ENCODE data around the gene TEDC2. TPM values are rescaled to one million over a fixed set of nuclear protein-coding genes. Genes with fewer than 3 reads are reported as not detected.

TEDC2 gene
- polyA plus RNA-seq, 3 donors, result 0.28 TPM; not detected in 2

DNA sequence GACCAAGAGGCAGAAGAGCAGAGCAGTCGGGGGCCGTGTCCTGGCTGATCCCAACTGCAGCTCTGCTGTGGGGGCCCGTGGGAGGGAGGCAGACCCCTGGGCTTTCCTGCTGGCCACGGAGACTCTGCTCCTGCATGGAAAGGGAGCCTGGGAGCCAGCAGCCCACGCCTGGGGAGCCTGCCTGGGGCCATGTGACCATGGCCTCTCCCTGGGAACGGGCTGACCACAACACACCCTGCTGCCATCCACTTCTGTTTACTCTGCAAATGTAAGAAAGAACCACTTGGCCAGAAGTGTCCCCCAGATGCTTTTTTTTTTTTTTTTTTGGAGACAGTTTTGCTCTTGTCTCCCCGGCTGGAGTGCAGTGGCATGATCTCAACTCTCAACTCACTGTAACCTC, 2.0 kb upstream of the TEDC2 start:
- Histone ChIP-seq H3K27me3 (ENCODE audit: control insufficient read depth in 2 of 2, insufficient read depth in 2 of 2, low read length in 2 of 2) (no peaks in the 10 kb centered on the region), H3K9me3 (replicated peaks in 1 of 2; ENCODE audit: control insufficient read depth in 1 of 2, insufficient read depth in 1 of 2, low read length in 2 of 2) (no peaks in the 10 kb centered on the region), H3K27ac (ENCODE audit: low read depth in 1 of 2, low read length in 2 of 2) (no peak overlapping the region), H3K4me2 (replicated peaks; ENCODE audit: extremely low read depth, low read length, poor library complexity, severe bottlenecking) (no peak overlapping the region), H3K9ac (ENCODE audit: insufficient read depth, low read length, poor library complexity, severe bottlenecking) (no peak overlapping the region), H2AFZ (ENCODE audit: insufficient read depth, low read depth, low read length, poor library complexity, severe bottlenecking) (no peak overlapping the region), H3K4me3 (replicated peaks in 1 of 3; ENCODE audit: low read depth in 2 of 3, low read length in 3 of 3) (no peak overlapping the region), H3K79me2 (ENCODE audit: insufficient read depth, low read length) (no peaks in the 10 kb centered on the region), H3K4me1 (ENCODE audit: control insufficient read depth in 1 of 2, insufficient read depth in 2 of 2, low read length in 2 of 2) (peaks cover 13 to 23% of the 10 kb centered on the region in 2 donors), H3K36me3 (replicated peaks in 1 of 2; ENCODE audit: control insufficient read depth in 1 of 2, insufficient read depth in 2 of 2, low read length in 2 of 2) (peaks cover 37 to 47% of the 10 kb centered on the region in 2 donors), H4K20me1 (ENCODE audit: insufficient read depth, low read length) (no peaks in the 10 kb centered on the region)
- intact Hi-C loops (cut with micrococcal nuclease), result no loop called here
- Mint-ChIP-seq H3K27me3 (ENCODE audit: low read depth in 3 of 3) (no peaks in the 10 kb centered on the region), H3K27ac (no peak overlapping the region), H3K36me3 (peaks cover 29 to 48% of the 10 kb centered on the region in 2 donors), H3K4me1 (peaks cover 13% of the 10 kb centered on the region), H3K4me3 (no peak overlapping the region), H3K9me3 (no peaks in the 10 kb centered on the region)
- 96% methylated on average over 6 of the region's 7 CpGs for WGBS (ENCODE audit: insufficient coverage)
- TF ChIP-seq, protein P1, sequence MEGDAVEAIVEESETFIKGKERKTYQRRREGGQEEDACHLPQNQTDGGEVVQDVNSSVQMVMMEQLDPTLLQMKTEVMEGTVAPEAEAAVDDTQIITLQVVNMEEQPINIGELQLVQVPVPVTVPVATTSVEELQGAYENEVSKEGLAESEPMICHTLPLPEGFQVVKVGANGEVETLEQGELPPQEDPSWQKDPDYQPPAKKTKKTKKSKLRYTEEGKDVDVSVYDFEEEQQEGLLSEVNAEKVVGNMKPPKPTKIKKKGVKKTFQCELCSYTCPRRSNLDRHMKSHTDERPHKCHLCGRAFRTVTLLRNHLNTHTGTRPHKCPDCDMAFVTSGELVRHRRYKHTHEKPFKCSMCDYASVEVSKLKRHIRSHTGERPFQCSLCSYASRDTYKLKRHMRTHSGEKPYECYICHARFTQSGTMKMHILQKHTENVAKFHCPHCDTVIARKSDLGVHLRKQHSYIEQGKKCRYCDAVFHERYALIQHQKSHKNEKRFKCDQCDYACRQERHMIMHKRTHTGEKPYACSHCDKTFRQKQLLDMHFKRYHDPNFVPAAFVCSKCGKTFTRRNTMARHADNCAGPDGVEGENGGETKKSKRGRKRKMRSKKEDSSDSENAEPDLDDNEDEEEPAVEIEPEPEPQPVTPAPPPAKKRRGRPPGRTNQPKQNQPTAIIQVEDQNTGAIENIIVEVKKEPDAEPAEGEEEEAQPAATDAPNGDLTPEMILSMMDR (IDR thresholded peaks at IDR 0.05), result no peak
- DNase-seq, result no peak

DNA sequence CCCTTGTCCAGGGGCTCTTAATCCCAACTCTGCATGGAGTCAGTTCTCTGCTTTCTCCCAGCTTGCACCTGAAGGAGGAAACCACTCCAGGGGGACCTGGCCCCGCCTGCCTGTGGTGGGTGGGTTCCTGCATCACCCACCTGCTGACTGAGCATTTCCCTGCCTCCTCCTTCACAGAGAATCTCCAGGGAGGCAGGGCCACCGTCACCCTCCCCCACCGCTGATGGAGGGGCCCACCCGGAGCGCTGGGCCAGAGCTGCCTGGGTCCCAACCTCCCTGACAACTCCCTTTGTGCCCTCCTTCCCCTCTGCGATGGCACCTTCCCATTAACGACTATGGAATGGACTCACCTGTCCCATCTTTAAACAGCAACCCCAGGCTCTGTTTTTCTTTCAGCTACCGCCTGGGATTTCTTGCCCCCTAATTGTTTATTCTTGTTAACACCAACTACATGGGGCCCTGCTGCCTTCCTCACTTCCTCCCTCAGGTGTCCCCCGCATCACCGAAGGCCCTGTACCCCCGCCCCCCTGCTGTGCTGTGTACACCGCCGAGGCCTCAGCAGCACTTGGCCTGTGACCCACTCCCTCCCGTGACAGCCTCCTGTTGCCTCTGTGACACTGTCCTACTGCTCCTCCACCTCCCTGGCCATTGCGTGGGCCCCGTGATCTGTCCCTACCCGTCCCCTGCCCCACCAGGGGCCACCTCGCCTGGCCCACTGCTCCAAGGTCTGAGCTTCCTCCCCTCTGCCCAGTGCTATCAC, 842 bp upstream of the TEDC2 start:
- DNase-seq, result no peak
- Histone ChIP-seq H3K9me3 (replicated peaks in 1 of 2; ENCODE audit: control insufficient read depth in 1 of 2, insufficient read depth in 1 of 2, low read length in 2 of 2) (no peaks in the 10 kb centered on the region), H3K36me3 (replicated peaks in 1 of 2; ENCODE audit: control insufficient read depth in 1 of 2, insufficient read depth in 2 of 2, low read length in 2 of 2) (peaks cover 26 to 35% of the 10 kb centered on the region in 2 donors), H3K9ac (ENCODE audit: insufficient read depth, low read length, poor library complexity, severe bottlenecking) (peak overlapping the region; percentile 64), H3K4me1 (ENCODE audit: control insufficient read depth in 1 of 2, insufficient read depth in 2 of 2, low read length in 2 of 2) (peaks cover 13 to 32% of the 10 kb centered on the region in 2 donors), H3K79me2 (ENCODE audit: insufficient read depth, low read length) (no peaks in the 10 kb centered on the region), H4K20me1 (ENCODE audit: insufficient read depth, low read length) (no peaks in the 10 kb centered on the region), H3K27me3 (ENCODE audit: control insufficient read depth in 2 of 2, insufficient read depth in 2 of 2, low read length in 2 of 2) (no peaks in the 10 kb centered on the region), H3K4me2 (replicated peaks; ENCODE audit: extremely low read depth, low read length, poor library complexity, severe bottlenecking) (peak overlapping the region; percentile 98), H2AFZ (ENCODE audit: insufficient read depth, low read depth, low read length, poor library complexity, severe bottlenecking) (peak overlapping the region; percentile 96), H3K27ac (ENCODE audit: low read depth in 1 of 2, low read length in 2 of 2) (no peak overlapping the region), H3K4me3 (replicated peaks in 1 of 3; ENCODE audit: low read depth in 2 of 3, low read length in 3 of 3) (peak overlapping the region; percentile 49 to 88 (median 60))
- WGBS (ENCODE audit: insufficient coverage), result 46% methylated on average over 14 of the region's 18 CpGs
- Mint-ChIP-seq H3K36me3 (peaks cover 20 to 38% of the 10 kb centered on the region in 2 donors), H3K27me3 (ENCODE audit: low read depth in 3 of 3) (no peaks in the 10 kb centered on the region), H3K4me1 (peaks cover 19% of the 10 kb centered on the region), H3K4me3 (peak overlapping the region; percentile 90 to 92), H3K27ac (peak overlapping the region in 5 of 7 donors; percentile 65 to 91 (median 85)), H3K9me3 (no peaks in the 10 kb centered on the region)
- intact Hi-C loops (cut with micrococcal nuclease), result no loop called here
- TF ChIP-seq, protein P1 (IDR thresholded peaks at IDR 0.05), result no peak
